HCT116 (cell line): ENCODE results near the gene SLC5A2.

Experiments used
- EGR1 ChIP-seq: IDR thresholded peaks from 2 replicates; pipeline ENCODE4 v1.6.1; 2012; ENCODE audit warnings: low read depth
- EZH2phosphoT487 ChIP-seq: fragments of 200-600 bp; IDR thresholded peaks from 2 replicates; pipeline ENCODE4 v1.6.1; 2018; ENCODE audit warnings: antibody characterized with exemption, borderline replicate concordance
- JUND ChIP-seq: IDR thresholded peaks from 2 replicates; pipeline ENCODE4 v1.6.1; 2012
- MAX ChIP-seq: IDR thresholded peaks from 2 replicates; pipeline ENCODE4 v1.6.1; 2012
- POLR2A ChIP-seq: IDR thresholded peaks from 2 replicates; pipeline ENCODE4 v1.7.0; 2011; ENCODE audit warnings: borderline replicate concordance; ENCODE audit not compliant: insufficient read depth, insufficient read length; ENCODE audit errors: extremely low read depth
- POLR2AphosphoS5 ChIP-seq: IDR thresholded peaks from 2 replicates; pipeline ENCODE4 v1.6.1; 2011; ENCODE audit warnings: mild to moderate bottlenecking, low read depth, low read length, moderate library complexity
- RAD21 ChIP-seq: IDR thresholded peaks from 2 replicates; pipeline ENCODE4 v1.6.1; 2012; ENCODE audit warnings: low read depth, mild to moderate bottlenecking
- REST ChIP-seq: IDR thresholded peaks from 2 replicates; pipeline ENCODE4 v1.6.1; 2012; ENCODE audit warnings: low read depth
- SP1 ChIP-seq: IDR thresholded peaks from 2 replicates; pipeline ENCODE4 v1.6.1; 2012; ENCODE audit warnings: low read depth
- SRF ChIP-seq: IDR thresholded peaks from 2 replicates; pipeline ENCODE4 v1.6.1; 2012; ENCODE audit warnings: low read depth
- TCF7L2 ChIP-seq: IDR thresholded peaks from 2 replicates; pipeline ENCODE4 v1.7.0; 2011; ENCODE audit warnings: borderline replicate concordance, inconsistent platforms; ENCODE audit not compliant: insufficient read depth, insufficient read length; ENCODE audit errors: extremely low read depth
- ZNF274 ChIP-seq: fragments of 200-500 bp; sonication (Bioruptor generic); IDR thresholded peaks from 2 replicates; pipeline ENCODE4 v1.6.1; 2014; ENCODE audit warnings: mild to moderate bottlenecking, low read depth, low read length, inconsistent platforms
- TF ChIP-seq, protein P1 (sequence below), 3 experiments: fragments of 200-600 bp in 1 of 3; sonication (generic) in 1 of 3; IDR thresholded peaks in 2 of 3; conservative IDR thresholded peaks in 1 of 3; 2 replicates each; pipeline ENCODE4 v1.5.1; 2012 to 2017; ENCODE audit warnings: low read depth in 2 of 3, low read length in 2 of 3, antibody characterized with exemption in 1 of 3, borderline replicate concordance in 1 of 3, control low read depth in 1 of 3, mild to moderate bottlenecking in 1 of 3, mixed read lengths in 1 of 3, mixed run types in 1 of 3, moderate library complexity in 1 of 3; ENCODE audit not compliant: insufficient read depth in 1 of 3

- no peak for TF ChIP-seq EZH2phosphoT487
- TF ChIP-seq REST = no peak
- no peak for TF ChIP-seq RAD21
- TF ChIP-seq, protein P1, sequence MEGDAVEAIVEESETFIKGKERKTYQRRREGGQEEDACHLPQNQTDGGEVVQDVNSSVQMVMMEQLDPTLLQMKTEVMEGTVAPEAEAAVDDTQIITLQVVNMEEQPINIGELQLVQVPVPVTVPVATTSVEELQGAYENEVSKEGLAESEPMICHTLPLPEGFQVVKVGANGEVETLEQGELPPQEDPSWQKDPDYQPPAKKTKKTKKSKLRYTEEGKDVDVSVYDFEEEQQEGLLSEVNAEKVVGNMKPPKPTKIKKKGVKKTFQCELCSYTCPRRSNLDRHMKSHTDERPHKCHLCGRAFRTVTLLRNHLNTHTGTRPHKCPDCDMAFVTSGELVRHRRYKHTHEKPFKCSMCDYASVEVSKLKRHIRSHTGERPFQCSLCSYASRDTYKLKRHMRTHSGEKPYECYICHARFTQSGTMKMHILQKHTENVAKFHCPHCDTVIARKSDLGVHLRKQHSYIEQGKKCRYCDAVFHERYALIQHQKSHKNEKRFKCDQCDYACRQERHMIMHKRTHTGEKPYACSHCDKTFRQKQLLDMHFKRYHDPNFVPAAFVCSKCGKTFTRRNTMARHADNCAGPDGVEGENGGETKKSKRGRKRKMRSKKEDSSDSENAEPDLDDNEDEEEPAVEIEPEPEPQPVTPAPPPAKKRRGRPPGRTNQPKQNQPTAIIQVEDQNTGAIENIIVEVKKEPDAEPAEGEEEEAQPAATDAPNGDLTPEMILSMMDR (IDR thresholded peaks at IDR 0.05 in 2 of 3, conservative IDR thresholded peaks at IDR 0.05 in 1 of 3; ENCODE audit: borderline replicate concordance in 1 of 3, insufficient read depth in 1 of 3, low read depth in 2 of 3, low read length in 2 of 3) = no peak
- TF ChIP-seq ZNF274 = no peak
- no peak for TF ChIP-seq POLR2AphosphoS5
- TF ChIP-seq POLR2A = no peak
- TF ChIP-seq JUND = no peak
- TF ChIP-seq SP1 = no peak
- TF ChIP-seq MAX = no peak
- no peak for TF ChIP-seq EGR1
- TF ChIP-seq SRF = no peak
- TF ChIP-seq TCF7L2 = no peak
These were observed 39.1 kb downstream of the SLC5A2 start for GRCh38 chr16:31522071-31522470.
